T-cell (primary cell): ENCODE results near the gene OVAAL. TPM values are rescaled to one million over a fixed set of nuclear protein-coding genes. Genes with fewer than 3 reads are reported as not detected.
A peak's percentile ranks its signal among the peaks of the same experiment; 100 is the strongest.

Experiments
- ATAC-seq, 4 experiments: fragments of 200-7000 bp in 3 of 4; fragments of 150-1000 bp in 1 of 4; cut with Tn5 transposase; replicated peaks in 1 of 4; 1 replicate in 3 of 4; 2 replicates in 1 of 4; pipeline ENCODE4 v1.10.0; 2021; ENCODE audit warnings: moderate library complexity in 3 of 4, mild to moderate bottlenecking in 2 of 4, moderate number of reproducible peaks in 1 of 4
- CTCF ChIA-PET, 2 donors: fragments of 300-600 bp; sonication (Branson Sonifier 250); formaldehyde crosslinking; loops; one replicate each; lab custom pipeline; 2022; ENCODE audit warnings: antibody characterized with exemption in 2 of 2; lab: Charles Lee
- POLR2A ChIA-PET, 2 donors: fragments of 300-600 bp; sonication (Branson Sonifier 250); formaldehyde crosslinking; loops; one replicate each; lab custom pipeline; 2022; ENCODE audit warnings: antibody characterized with exemption in 2 of 2; lab: Charles Lee
- DNase-seq, 35 experiments: peaks; one replicate each; pipeline versions ENCODE4 v3.0.0 to v3.0.0-alpha.2; 2013 to 2023
- H3K27ac ChIP-seq: one replicate; pipeline ENCODE4 v1.5.1; 2013; ENCODE audit warnings: low read length
- H3K27me3 ChIP-seq, 2 experiments: replicated peaks in 1 of 2; 1 replicate in 1 of 2; 2 replicates in 1 of 2; pipeline versions ENCODE4 v1.6.1 to v1.7.0; 2013; ENCODE audit warnings: low read length in 1 of 2, mixed read lengths in 1 of 2; ENCODE audit not compliant: control insufficient read depth in 2 of 2, insufficient read depth in 2 of 2; ENCODE audit errors: extremely low read depth in 1 of 2
- H3K36me3 ChIP-seq, 2 donors: 1 replicate in 1 of 2; 2 replicates in 1 of 2; pipeline versions ENCODE4 v1.6.1 to v1.7.0; 2013; ENCODE audit warnings: low read length in 1 of 2; ENCODE audit not compliant: control insufficient read depth in 2 of 2, insufficient read depth in 1 of 2; ENCODE audit errors: extremely low read depth in 1 of 2
- H3K4me1 ChIP-seq, 2 experiments: 1 replicate in 1 of 2; 2 replicates in 1 of 2; pipeline versions ENCODE4 v1.6.1 to v1.7.0; 2013; ENCODE audit warnings: low read length in 2 of 2, mixed read lengths in 1 of 2; ENCODE audit not compliant: insufficient read depth in 2 of 2, control insufficient read depth in 1 of 2; ENCODE audit errors: extremely low read depth in 1 of 2
- H3K4me3 ChIP-seq, 2 donors: 1 replicate in 1 of 2; 2 replicates in 1 of 2; pipeline versions ENCODE4 v1.5.1 to v1.7.0; 2013; ENCODE audit warnings: mild to moderate bottlenecking in 2 of 2, low read length in 1 of 2, moderate library complexity in 1 of 2; ENCODE audit not compliant: control insufficient read depth in 1 of 2; ENCODE audit errors: extremely low read depth in 1 of 2
- H3K9me3 ChIP-seq: 2 replicates; pipeline ENCODE4 v1.7.0; 2013
- H3K27ac Mint-ChIP-seq, 2 donors: one replicate each; pipeline ENCODE4 v1.8.0; 2020 to 2021; ENCODE audit warnings: mild to moderate bottlenecking in 2 of 2, mixed read lengths in 2 of 2
- H3K27me3 Mint-ChIP-seq, 2 donors: one replicate each; pipeline ENCODE4 v1.8.0; 2021 to 2022; ENCODE audit warnings: mixed read lengths in 2 of 2
- H3K36me3 Mint-ChIP-seq: one replicate; pipeline ENCODE4 v1.8.0; 2021; ENCODE audit warnings: mixed read lengths
- H3K4me1 Mint-ChIP-seq, 3 donors: one replicate each; pipeline ENCODE4 v1.8.0; 2020 to 2022; ENCODE audit warnings: mixed read lengths in 3 of 3, mild to moderate bottlenecking in 1 of 3
- H3K4me3 Mint-ChIP-seq, 3 donors: one replicate each; pipeline ENCODE4 v1.8.0; 2020 to 2022; ENCODE audit warnings: mild to moderate bottlenecking in 3 of 3, mixed read lengths in 3 of 3, moderate library complexity in 3 of 3
- H3K9me3 Mint-ChIP-seq, 3 donors: one replicate each; pipeline ENCODE4 v1.8.0; 2020 to 2022; ENCODE audit warnings: mixed read lengths in 3 of 3
- WGBS: methylation state at CpG from one replicate; pipeline ENCODE4 v1.1.5; 2013; ENCODE audit warnings: missing lambda C conversion rate; ENCODE audit not compliant: insufficient coverage; 5-methylcytosine and 5-hydroxymethylcytosine counted together
- total RNA-seq, 35 experiments: library from RNA in 6 of 35; stranded (reverse) in 6 of 35; fragments of 120-200 nt in 1 of 35; gene quantifications; one replicate each; pipeline versions ENCODE4 v1.2.1 to v1.2.4 and lab custom pipeline; 2013 to 2026

Gene OVAAL
- total RNA-seq, 5 donors from 2014 or later (not counting 1 experiment from before 2014, with no cell fraction given): not detected

GRCh38 chr1:180527101-180527669 is 31.6 kb upstream of the OVAAL start:
- H3K36me3 ChIP-seq: no peaks in the 10 kb centered on the region
- peaks cover 0 to 3% of the 10 kb centered on the region in 2 donors for H3K27me3 Mint-ChIP-seq
- H3K27ac Mint-ChIP-seq: no peak overlapping the region

GRCh38 chr1:180528868-180529470 is 29.8 kb upstream of the OVAAL start:
- no peak for ATAC-seq
- H3K36me3 ChIP-seq: no peaks in the 10 kb centered on the region
- peaks cover 0 to 3% of the 10 kb centered on the region in 2 experiments for H3K27me3 ChIP-seq
- no peak overlapping the region for H3K27ac Mint-ChIP-seq
- WGBS: 25% methylated on average over 1 of the region's 11 CpGs
- ChIA-PET CTCF (interaction anchor here (1.3 to 3.0 kb wide), 3 partner anchors 9 to 333 kb away, joined by 5 to 11 read pairs (median 5); no protein-coding TSS in a partner anchor), POLR2A (no interaction called here)
- peaks cover 0 to 7% of the 10 kb centered on the region in 2 donors for H3K27me3 Mint-ChIP-seq
- no peaks in the 10 kb centered on the region for H3K9me3 ChIP-seq
- no peaks in the 10 kb centered on the region for H3K36me3 Mint-ChIP-seq
- no peak overlapping the region for H3K4me3 ChIP-seq
- H3K4me3 Mint-ChIP-seq: no peak overlapping the region
- H3K4me1 Mint-ChIP-seq: peaks cover 0 to 3% (median 3%) of the 10 kb centered on the region in 3 donors
- H3K27ac ChIP-seq: no peak overlapping the region
- DNase-seq: no peak
- no peaks in the 10 kb centered on the region for H3K9me3 Mint-ChIP-seq
- no peaks in the 10 kb centered on the region for H3K4me1 ChIP-seq

More at GRCh38 chr1:180527101-180527669, 31.6 kb upstream of the OVAAL start:
- Histone ChIP-seq H3K4me1 (no peaks in the 10 kb centered on the region), H3K27me3 (peaks cover 0 to 3% of the 10 kb centered on the region in 2 experiments), H3K4me3 (no peak overlapping the region), H3K9me3 (no peaks in the 10 kb centered on the region), H3K27ac (no peak overlapping the region)
- H3K4me3 Mint-ChIP-seq: no peak overlapping the region
- WGBS: 86% methylated on average over 4 of the region's 5 CpGs
- no peaks in the 10 kb centered on the region for H3K36me3 Mint-ChIP-seq
- H3K9me3 Mint-ChIP-seq: no peaks in the 10 kb centered on the region
- no peak for DNase-seq
- peaks cover 0 to 3% (median 3%) of the 10 kb centered on the region in 3 donors for H3K4me1 Mint-ChIP-seq
- ATAC-seq: no peak
- CTCF ChIA-PET: interaction anchor here in 1 of 2 donors (0.6 to 3.0 kb wide), 2 partner anchors 335 to 649 kb away, joined by 3 to 11 read pairs; no protein-coding TSS in a partner anchor
- POLR2A ChIA-PET: interaction anchor here in 1 of 2 donors (0.7 kb wide), 1 partner anchor 114 kb away, joined by 3 read pairs; no protein-coding TSS in a partner anchor

GRCh38 chr1:180530501-180530900 is 28.3 kb upstream of the OVAAL start:
- Mint-ChIP-seq H3K4me1 (peaks cover 0 to 2% (median 2%) of the 10 kb centered on the region in 3 donors), H3K27me3 (peaks cover 0 to 7% of the 10 kb centered on the region in 2 donors), H3K27ac (no peak overlapping the region), H3K4me3 (no peak overlapping the region), H3K9me3 (no peaks in the 10 kb centered on the region), H3K36me3 (no peaks in the 10 kb centered on the region)
- H3K27me3 ChIP-seq: peaks cover 0 to 7% of the 10 kb centered on the region in 2 experiments
- no peak for DNase-seq
- no peaks in the 10 kb centered on the region for H3K36me3 ChIP-seq
- ATAC-seq: no peak
- POLR2A ChIA-PET: interaction anchor here (0.6 to 0.7 kb wide), 2 partner anchors 332 to 445 kb away, joined by 7 to 8 read pairs; no protein-coding TSS in a partner anchor
- CTCF ChIA-PET: interaction anchor here (0.6 to 1.5 kb wide), 2 partner anchors 14 to 854 kb away, joined by 3 to 6 read pairs; no protein-coding TSS in a partner anchor
- no peaks in the 10 kb centered on the region for H3K4me1 ChIP-seq
- no peak overlapping the region for H3K4me3 ChIP-seq
- WGBS: no CpG with 5 or more reads among the region's 5 CpGs
- no peaks in the 10 kb centered on the region for H3K9me3 ChIP-seq
- no peak overlapping the region for H3K27ac ChIP-seq

GRCh38 chr1:180532854-180533253 is 25.9 kb upstream of the OVAAL start:
- H3K4me1 Mint-ChIP-seq: no peaks in the 10 kb centered on the region
- Histone ChIP-seq H3K4me1 (no peaks in the 10 kb centered on the region), H3K36me3 (no peaks in the 10 kb centered on the region), H3K9me3 (no peaks in the 10 kb centered on the region), H3K27ac (no peak overlapping the region), H3K4me3 (no peak overlapping the region), H3K27me3 (peaks cover 0 to 12% of the 10 kb centered on the region in 2 experiments)
- no peak for ATAC-seq
- WGBS: 87% methylated on average over 3 of the region's 5 CpGs
- no peak overlapping the region for H3K4me3 Mint-ChIP-seq
- no peak for DNase-seq
- H3K27me3 Mint-ChIP-seq: peaks cover 0 to 8% of the 10 kb centered on the region in 2 donors
- ChIA-PET POLR2A (no interaction called here), CTCF (interaction anchor here (1.4 to 1.8 kb wide), 3 partner anchors 329 to 331 kb away, joined by 3 to 5 read pairs (median 5); no protein-coding TSS in a partner anchor)
- no peaks in the 10 kb centered on the region for H3K9me3 Mint-ChIP-seq
- no peak overlapping the region for H3K27ac Mint-ChIP-seq
- H3K36me3 Mint-ChIP-seq: no peaks in the 10 kb centered on the region

- DNase-seq: peak in 33 of 35 experiments; percentile 4 to 71 (median 45)
- Mint-ChIP-seq H3K4me3 (no peak overlapping the region), H3K9me3 (no peaks in the 10 kb centered on the region), H3K4me1 (no peaks in the 10 kb centered on the region), H3K27ac (no peak overlapping the region), H3K36me3 (no peaks in the 10 kb centered on the region), H3K27me3 (peaks cover 0 to 11% of the 10 kb centered on the region in 2 donors)
- Histone ChIP-seq H3K4me3 (no peak overlapping the region), H3K36me3 (no peaks in the 10 kb centered on the region), H3K27me3 (peaks cover 0 to 12% of the 10 kb centered on the region in 2 experiments), H3K27ac (no peak overlapping the region), H3K9me3 (no peaks in the 10 kb centered on the region), H3K4me1 (no peaks in the 10 kb centered on the region)
- peak in 3 of 4 experiments; percentile 55 to 59 (median 57) for ATAC-seq
- ChIA-PET POLR2A (no interaction called here), CTCF (interaction anchor here (1.4 to 1.8 kb wide), 4 partner anchors 328 to 331 kb away, joined by 3 to 5 read pairs (median 5); no protein-coding TSS in a partner anchor)
- 50% methylated on average over 1 of the region's 10 CpGs for WGBS
Measured at GRCh38 chr1:180533266-180533987, 25.3 kb upstream of the OVAAL start.

GRCh38 chr1:180534214-180534613 is 24.6 kb upstream of the OVAAL start:
- Mint-ChIP-seq H3K36me3 (no peaks in the 10 kb centered on the region), H3K27me3 (peaks cover 0 to 11% of the 10 kb centered on the region in 2 donors), H3K4me3 (no peak overlapping the region), H3K27ac (no peak overlapping the region), H3K9me3 (no peaks in the 10 kb centered on the region), H3K4me1 (no peaks in the 10 kb centered on the region)
- 100% methylated on average over 3 of the region's 7 CpGs for WGBS
- no peak overlapping the region for H3K4me3 ChIP-seq
- ATAC-seq (no peak), DNase-seq (no peak)
- H3K27ac ChIP-seq: no peak overlapping the region
- POLR2A ChIA-PET: no interaction called here
- H3K4me1 ChIP-seq: no peaks in the 10 kb centered on the region
- H3K27me3 ChIP-seq: peaks cover 0 to 9% of the 10 kb centered on the region in 2 experiments
- H3K36me3 ChIP-seq: no peaks in the 10 kb centered on the region
- no peaks in the 10 kb centered on the region for H3K9me3 ChIP-seq
- CTCF ChIA-PET: interaction anchor here in 1 of 2 donors (1.6 kb wide), 1 partner anchor 327 kb away, joined by 5 read pairs; no protein-coding TSS in a partner anchor
